Stimulated activated naive CD8-positive, alpha-beta T cell treated with anti-CD3 and anti-CD28 coated beads, Interleukin-15, amount 100 ng/mL, for 72 hours (primary cell): ENCODE measurements around the gene MAP1S.

ENCODE experiments used
- ATAC-seq: fragments of 150-1000 bp; cut with Tn5 transposase; 2 replicates; pipeline ENCODE4 v1.10.0; 2021; ENCODE audit warnings: mild to moderate bottlenecking, moderate library complexity
- DNase-seq, 2 donors: peaks; one replicate each; pipeline ENCODE4 v3.0.0; 2021 to 2022
- H3K27ac Mint-ChIP-seq, 2 donors: one replicate each; pipeline ENCODE4 v1.8.0; 2022; ENCODE audit warnings: mild to moderate bottlenecking in 2 of 2, mixed read lengths in 2 of 2, moderate library complexity in 2 of 2
- H3K27me3 Mint-ChIP-seq: one replicate; pipeline ENCODE4 v1.8.0; 2022; ENCODE audit warnings: mixed read lengths
- H3K4me1 Mint-ChIP-seq: one replicate; pipeline ENCODE4 v1.8.0; 2022; ENCODE audit warnings: mild to moderate bottlenecking, mixed read lengths
- H3K4me3 Mint-ChIP-seq, 2 donors: one replicate each; pipeline ENCODE4 v1.8.0; 2022; ENCODE audit warnings: mild to moderate bottlenecking in 2 of 2, mixed read lengths in 2 of 2, moderate library complexity in 1 of 2
- H3K9me3 Mint-ChIP-seq, 2 donors: one replicate each; pipeline ENCODE4 v1.8.0; 2022; ENCODE audit warnings: mixed read lengths in 2 of 2

The MAP1S gene

DNA sequence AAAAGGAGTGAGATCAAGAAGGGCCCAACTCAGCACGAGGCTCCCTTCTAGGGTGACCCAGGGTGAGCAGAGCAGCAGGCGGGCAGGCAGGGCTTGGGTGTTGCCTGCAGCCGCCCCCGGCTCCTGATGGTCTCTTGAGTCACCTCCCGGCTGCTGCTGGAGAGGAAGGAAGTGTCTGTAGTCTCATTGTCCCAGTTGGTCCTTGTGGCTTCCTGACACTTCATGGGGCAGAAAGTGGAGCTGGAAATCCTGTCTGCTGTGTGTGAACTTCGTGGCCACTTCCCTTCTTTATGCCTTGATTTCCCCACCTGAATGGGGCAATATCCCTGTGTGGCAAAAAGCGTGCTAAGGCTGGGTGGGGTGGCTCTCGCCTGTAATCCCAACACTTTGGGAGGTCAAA lies 2.5 kb downstream of the MAP1S start:
- DNase-seq (no peak), ATAC-seq (no peak)
- Mint-ChIP-seq H3K4me1 (peaks cover 45% of the 10 kb centered on the region), H3K9me3 (no peaks in the 10 kb centered on the region), H3K27ac (no peak overlapping the region), H3K4me3 (peak overlapping the region in 1 of 2 donors; percentile 88), H3K27me3 (peaks cover 8% of the 10 kb centered on the region)

DNA sequence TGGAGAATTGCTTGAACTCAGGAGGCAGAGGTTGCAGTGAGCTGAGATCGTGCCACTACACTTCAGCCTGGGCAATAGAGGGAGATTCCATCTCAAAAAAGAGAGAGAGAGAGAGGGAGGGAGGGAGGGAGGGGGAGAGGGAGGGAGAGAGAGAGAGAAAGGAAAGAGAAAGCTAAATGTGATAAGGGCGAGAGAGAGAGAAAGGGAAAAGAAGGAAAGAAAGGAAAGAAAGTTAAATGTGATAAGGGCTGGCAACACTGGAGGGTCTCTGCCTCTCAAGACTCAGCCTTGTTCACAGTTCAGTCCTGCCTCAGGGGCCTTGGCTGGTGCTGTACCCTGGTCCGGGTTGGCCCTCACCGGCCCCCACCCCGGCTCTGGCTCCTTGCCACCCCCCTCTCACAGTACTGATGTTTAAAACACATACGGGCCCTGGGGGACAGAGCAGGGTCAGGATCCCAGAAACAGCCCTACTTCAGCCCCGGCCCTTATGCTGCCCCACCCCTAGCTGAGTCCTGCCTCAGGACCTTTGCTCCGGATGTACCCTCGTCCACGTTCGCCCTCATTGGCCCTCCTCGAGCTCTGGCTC lies 3.5 kb downstream of the MAP1S start:
- no peak for ATAC-seq
- H3K27ac Mint-ChIP-seq: no peak overlapping the region
- no peak for DNase-seq
- H3K27me3 Mint-ChIP-seq: no peaks in the 10 kb centered on the region
- peaks cover 38% of the 10 kb centered on the region for H3K4me1 Mint-ChIP-seq
- no peaks in the 10 kb centered on the region for H3K9me3 Mint-ChIP-seq
- no peak overlapping the region for H3K4me3 Mint-ChIP-seq

DNA sequence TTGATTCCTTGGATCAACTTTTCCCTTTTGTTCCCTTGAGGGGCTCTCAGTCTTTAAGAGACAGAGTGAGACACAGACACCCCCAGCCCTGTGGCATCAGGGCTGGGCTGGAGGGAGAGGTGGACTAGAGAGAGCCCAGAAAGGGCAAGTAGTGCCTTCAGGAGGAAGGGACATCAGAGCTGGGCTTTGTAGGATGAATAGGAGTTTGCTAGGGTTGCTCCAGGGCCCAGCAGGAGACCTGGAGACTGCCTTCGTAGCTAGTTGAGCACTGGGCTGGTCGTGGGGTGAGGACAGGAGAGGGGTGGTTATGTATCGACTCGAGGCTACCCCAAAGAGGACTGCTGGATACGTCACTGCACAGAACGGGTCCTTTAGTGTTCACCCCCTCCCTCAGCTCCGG lies 5.4 kb downstream of the MAP1S start:
- ATAC-seq (no peak), DNase-seq (no peak)
- no peaks in the 10 kb centered on the region for H3K9me3 Mint-ChIP-seq
- peak overlapping the region; percentile 35 to 88 for H3K27ac Mint-ChIP-seq
- H3K4me3 Mint-ChIP-seq: no peak overlapping the region
- peaks cover 32% of the 10 kb centered on the region for H3K4me1 Mint-ChIP-seq
- no peaks in the 10 kb centered on the region for H3K27me3 Mint-ChIP-seq

DNA sequence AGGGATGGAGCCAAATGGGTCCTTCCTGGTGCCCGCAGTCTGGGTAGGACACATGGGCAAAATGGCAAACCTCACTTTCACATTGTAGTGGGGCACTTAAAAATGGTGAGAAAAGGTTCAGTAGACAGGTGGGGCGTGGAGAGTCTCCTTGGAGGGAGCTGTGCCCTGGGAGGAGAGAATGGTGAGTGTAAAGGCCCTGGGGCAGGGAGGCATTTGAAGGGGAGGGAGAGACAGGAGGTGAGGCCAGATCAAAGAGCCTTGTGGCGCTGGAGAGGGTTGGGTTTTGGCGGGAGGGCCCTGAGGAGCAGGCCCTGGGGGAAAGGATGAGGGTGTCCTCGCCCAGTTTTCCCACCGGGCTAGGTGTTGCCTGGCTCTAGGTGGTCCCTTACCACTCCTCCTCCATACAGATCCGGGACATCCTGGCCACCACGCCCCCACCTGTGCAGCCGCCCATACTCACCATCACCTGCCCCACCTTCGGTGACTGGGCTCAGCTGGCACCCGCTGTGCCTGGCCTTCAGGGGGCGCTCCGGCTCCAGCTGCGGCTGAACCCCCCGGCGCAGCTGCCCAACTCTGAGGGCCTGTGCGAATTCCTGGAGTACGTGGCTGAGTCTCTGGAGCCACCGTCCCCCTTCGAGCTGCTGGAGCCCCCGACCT lies 6.3 kb downstream of the MAP1S start:
- Mint-ChIP-seq H3K27ac (no peak overlapping the region), H3K4me1 (peaks cover 26% of the 10 kb centered on the region), H3K27me3 (no peaks in the 10 kb centered on the region), H3K4me3 (no peak overlapping the region), H3K9me3 (no peaks in the 10 kb centered on the region)
- ATAC-seq: peak; percentile 33
- DNase-seq: no peak

DNA sequence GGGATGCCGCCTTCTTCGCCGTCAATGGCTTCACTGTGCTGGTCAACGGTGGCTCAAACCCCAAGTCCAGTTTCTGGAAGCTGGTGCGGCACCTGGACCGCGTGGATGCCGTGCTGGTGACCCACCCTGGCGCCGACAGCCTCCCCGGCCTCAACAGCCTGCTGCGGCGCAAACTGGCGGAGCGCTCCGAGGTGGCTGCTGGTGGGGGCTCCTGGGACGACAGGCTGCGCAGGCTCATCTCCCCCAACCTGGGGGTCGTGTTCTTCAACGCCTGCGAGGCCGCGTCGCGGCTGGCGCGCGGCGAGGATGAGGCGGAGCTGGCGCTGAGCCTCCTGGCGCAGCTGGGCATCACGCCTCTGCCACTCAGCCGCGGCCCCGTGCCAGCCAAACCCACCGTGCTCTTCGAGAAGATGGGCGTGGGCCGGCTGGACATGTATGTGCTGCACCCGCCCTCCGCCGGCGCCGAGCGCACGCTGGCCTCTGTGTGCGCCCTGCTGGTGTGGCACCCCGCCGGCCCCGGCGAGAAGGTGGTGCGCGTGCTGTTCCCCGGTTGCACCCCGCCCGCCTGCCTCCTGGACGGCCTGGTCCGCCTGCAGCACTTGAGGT lies 7.0 kb downstream of the MAP1S start:
- Mint-ChIP-seq H3K9me3 (no peaks in the 10 kb centered on the region), H3K27me3 (no peaks in the 10 kb centered on the region), H3K4me3 (no peak overlapping the region), H3K4me1 (peaks cover 24% of the 10 kb centered on the region), H3K27ac (no peak overlapping the region)
- ATAC-seq: peak; percentile 21
- DNase-seq: no peak

DNA sequence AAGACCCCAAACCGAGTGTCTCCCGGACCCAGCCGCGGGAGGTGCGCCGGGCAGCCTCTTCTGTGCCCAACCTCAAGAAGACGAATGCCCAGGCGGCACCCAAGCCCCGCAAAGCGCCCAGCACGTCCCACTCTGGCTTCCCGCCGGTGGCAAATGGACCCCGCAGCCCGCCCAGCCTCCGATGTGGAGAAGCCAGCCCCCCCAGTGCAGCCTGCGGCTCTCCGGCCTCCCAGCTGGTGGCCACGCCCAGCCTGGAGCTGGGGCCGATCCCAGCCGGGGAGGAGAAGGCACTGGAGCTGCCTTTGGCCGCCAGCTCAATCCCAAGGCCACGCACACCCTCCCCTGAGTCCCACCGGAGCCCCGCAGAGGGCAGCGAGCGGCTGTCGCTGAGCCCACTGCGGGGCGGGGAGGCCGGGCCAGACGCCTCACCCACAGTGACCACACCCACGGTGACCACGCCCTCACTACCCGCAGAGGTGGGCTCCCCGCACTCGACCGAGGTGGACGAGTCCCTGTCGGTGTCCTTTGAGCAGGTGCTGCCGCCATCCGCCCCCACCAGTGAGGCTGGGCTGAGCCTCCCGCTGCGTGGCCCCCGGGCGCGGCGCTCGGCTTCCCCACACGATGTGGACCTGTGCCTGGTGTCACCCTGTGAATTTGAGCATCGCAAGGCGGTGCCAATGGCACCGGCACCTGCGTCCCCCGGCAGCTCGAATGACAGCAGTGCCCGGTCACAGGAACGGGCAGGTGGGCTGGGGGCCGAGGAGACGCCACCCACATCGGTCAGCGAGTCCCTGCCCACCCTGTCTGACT lies 7.9 kb downstream of the MAP1S start:
- peak; percentile 35 for ATAC-seq
- no peaks in the 10 kb centered on the region for H3K27me3 Mint-ChIP-seq

DNA sequence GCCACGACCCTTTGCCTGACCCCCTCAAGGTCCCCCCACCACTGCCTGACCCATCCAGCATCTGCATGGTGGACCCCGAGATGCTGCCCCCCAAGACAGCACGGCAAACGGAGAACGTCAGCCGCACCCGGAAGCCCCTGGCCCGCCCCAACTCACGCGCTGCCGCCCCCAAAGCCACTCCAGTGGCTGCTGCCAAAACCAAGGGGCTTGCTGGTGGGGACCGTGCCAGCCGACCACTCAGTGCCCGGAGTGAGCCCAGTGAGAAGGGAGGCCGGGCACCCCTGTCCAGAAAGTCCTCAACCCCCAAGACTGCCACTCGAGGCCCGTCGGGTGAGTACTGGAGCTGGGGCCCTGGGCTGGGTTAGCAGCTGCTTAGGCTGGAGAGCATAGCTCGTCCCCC lies 8.6 kb downstream of the MAP1S start:
- no peaks in the 10 kb centered on the region for H3K9me3 Mint-ChIP-seq
- peak; percentile 28 for ATAC-seq
- no peaks in the 10 kb centered on the region for H3K27me3 Mint-ChIP-seq
- H3K4me3 Mint-ChIP-seq: no peak overlapping the region
- peaks cover 17% of the 10 kb centered on the region for H3K4me1 Mint-ChIP-seq
- DNase-seq: no peak
- no peak overlapping the region for H3K27ac Mint-ChIP-seq

More for the DNA sequence above, 7.9 kb downstream of the MAP1S start:
- H3K27ac Mint-ChIP-seq: no peak overlapping the region
- H3K9me3 Mint-ChIP-seq: no peaks in the 10 kb centered on the region
- no peak for DNase-seq
- H3K4me3 Mint-ChIP-seq: no peak overlapping the region
- H3K4me1 Mint-ChIP-seq: peaks cover 18% of the 10 kb centered on the region

DNA sequence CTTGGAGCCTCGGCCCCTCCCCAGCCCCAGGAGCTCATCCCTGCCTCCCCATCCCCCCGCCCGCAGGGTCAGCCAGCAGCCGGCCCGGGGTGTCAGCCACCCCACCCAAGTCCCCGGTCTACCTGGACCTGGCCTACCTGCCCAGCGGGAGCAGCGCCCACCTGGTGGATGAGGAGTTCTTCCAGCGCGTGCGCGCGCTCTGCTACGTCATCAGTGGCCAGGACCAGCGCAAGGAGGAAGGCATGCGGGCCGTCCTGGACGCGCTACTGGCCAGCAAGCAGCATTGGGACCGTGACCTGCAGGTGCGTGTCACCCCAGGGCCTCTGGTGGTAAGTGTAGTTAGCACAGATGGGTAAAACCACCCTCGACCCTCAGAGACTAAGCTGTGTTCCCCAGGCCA lies 13.8 kb downstream of the MAP1S start:
- Mint-ChIP-seq H3K4me1 (peaks cover 17% of the 10 kb centered on the region), H3K9me3 (no peaks in the 10 kb centered on the region), H3K4me3 (no peak overlapping the region), H3K27me3 (no peaks in the 10 kb centered on the region), H3K27ac (no peak overlapping the region)
- ATAC-seq (no peak), DNase-seq (no peak)

DNA sequence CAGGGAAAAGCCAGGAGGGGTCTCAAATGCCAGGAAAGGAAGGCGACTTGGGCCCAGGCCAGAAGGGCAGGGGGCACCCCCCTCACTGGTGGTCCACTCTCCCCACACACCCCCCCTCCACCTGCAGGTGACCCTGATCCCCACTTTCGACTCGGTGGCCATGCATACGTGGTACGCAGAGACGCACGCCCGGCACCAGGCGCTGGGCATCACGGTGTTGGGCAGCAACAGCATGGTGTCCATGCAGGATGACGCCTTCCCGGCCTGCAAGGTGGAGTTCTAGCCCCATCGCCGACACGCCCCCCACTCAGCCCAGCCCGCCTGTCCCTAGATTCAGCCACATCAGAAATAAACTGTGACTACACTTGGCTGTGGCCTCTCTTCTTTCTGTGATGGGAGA lies 14.9 kb downstream of the MAP1S start:
- Mint-ChIP-seq H3K9me3 (no peaks in the 10 kb centered on the region), H3K27ac (no peak overlapping the region), H3K4me1 (peaks cover 19% of the 10 kb centered on the region), H3K27me3 (no peaks in the 10 kb centered on the region), H3K4me3 (no peak overlapping the region)
- ATAC-seq (no peak), DNase-seq (no peak)

DNA sequence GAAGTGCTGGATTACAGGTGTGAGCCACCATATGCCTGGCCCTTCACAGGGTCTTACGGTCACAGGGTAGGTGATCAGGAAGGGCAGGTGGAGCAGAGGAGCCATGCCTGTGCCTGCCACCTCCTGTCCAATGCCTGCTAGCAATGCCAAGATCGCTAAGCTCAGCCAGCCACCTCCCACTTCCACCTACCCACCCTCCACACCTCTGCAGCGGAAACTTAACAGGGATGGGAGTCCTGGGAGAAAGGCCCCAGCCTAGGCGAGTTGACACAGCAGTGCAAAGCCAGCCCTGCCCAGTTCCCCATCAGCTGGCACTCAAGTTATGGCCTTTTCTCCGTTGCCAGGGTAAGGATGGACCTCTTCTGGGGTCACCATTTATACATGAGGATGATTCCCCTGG lies 16.1 kb downstream of the MAP1S start:
- Mint-ChIP-seq H3K9me3 (no peaks in the 10 kb centered on the region), H3K27me3 (no peaks in the 10 kb centered on the region), H3K27ac (no peak overlapping the region), H3K4me1 (peaks cover 20% of the 10 kb centered on the region), H3K4me3 (no peak overlapping the region)
- DNase-seq (no peak), ATAC-seq (no peak)

DNA sequence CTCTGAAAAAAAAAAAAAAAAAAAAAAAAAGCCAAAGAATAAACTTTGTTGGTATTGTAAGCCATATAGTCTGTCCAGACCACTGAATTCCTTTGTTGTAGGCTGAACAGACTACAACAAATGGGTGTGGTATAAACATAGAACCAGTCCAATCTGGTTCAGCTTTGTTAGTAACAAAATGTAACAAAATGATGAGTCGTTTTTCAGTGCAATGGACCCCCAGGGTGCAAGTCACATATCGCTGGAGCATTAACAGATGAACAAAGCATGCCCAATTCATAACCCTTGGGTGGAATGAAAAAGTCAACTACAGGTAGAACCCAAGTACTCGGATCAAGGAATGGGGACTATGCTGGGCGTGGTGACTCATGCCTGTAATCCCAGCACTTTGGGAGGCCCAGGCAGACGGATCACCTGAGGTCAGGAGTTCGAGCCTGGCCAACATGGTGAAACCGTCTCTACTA lies 18.4 kb downstream of the MAP1S start:
- no peak overlapping the region for H3K27ac Mint-ChIP-seq
- no peaks in the 10 kb centered on the region for H3K9me3 Mint-ChIP-seq
- no peaks in the 10 kb centered on the region for H3K27me3 Mint-ChIP-seq

DNA sequence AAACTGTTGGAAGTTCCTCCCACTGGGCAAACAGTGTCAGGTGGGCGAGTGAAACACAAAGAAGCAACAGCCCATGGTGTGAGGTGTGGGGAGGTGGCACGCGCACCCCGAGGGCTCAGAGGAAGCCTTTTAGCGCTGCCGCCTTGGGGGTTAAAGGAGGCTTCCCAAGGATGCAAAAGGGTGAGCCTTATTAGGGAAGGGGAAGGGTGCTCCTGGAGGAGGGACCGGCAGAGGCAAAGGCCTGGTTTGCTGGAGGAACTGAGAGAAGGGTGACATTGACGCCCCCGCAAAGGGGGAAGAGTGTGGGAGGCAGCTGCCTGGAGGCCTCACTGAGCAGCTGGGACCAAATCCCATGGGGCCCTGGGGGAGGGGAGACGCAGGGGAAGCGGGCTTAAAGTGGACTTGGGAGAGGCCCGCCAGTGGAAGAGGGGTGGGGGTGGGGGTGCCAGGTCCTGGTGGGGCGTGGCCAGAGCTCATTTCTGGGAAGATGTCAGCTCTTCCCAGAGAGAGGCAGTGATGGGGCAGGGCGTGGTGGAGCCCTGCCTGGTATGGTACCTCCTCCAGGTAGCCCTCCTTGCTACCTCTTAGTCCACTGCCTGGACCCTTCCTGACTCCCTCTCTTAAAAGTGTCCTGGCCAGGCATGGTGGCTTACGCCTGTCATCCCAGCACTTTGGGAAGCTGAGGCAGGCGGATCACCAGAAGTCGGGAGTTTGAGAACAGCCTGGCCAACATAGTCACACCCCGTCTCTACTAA lies 20.0 kb downstream of the MAP1S start:
- H3K4me3 Mint-ChIP-seq: no peak overlapping the region
- peaks cover 17% of the 10 kb centered on the region for H3K4me1 Mint-ChIP-seq
- no peaks in the 10 kb centered on the region for H3K9me3 Mint-ChIP-seq
- H3K27me3 Mint-ChIP-seq: no peaks in the 10 kb centered on the region
- DNase-seq: no peak
- no peak for ATAC-seq
- H3K27ac Mint-ChIP-seq: peak overlapping the region in 1 of 2 donors; percentile 72

More for the DNA sequence above, 18.4 kb downstream of the MAP1S start:
- H3K4me1 Mint-ChIP-seq: peaks cover 12% of the 10 kb centered on the region
- ATAC-seq (no peak), DNase-seq (no peak)
- H3K4me3 Mint-ChIP-seq: no peak overlapping the region

DNA sequence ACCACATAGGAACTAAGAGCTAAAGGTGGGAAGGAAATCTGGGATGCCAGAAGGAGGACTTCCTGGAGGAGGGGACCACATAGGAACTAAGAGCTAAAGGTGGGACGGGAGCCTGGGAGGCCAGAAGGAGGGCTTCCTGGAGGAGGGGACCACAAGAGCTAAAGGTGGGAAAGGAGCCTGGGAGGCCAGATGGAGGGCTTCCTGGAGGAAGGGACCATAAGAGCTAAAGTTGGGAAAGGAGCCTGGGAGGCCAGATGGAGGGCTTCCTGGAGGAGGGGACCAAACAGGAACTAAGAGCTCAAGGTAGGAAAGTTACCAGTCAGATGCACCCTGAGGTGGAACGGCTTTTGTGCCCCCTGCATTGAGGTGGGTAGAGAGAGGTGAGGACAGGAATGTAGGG lies 22.2 kb downstream of the MAP1S start:
- peak overlapping the region; percentile 2 to 83 for H3K27ac Mint-ChIP-seq
- H3K27me3 Mint-ChIP-seq: no peaks in the 10 kb centered on the region
- peaks cover 19% of the 10 kb centered on the region for H3K4me1 Mint-ChIP-seq
- ATAC-seq (no peak), DNase-seq (no peak)
- H3K4me3 Mint-ChIP-seq: no peak overlapping the region
- H3K9me3 Mint-ChIP-seq: no peaks in the 10 kb centered on the region

DNA sequence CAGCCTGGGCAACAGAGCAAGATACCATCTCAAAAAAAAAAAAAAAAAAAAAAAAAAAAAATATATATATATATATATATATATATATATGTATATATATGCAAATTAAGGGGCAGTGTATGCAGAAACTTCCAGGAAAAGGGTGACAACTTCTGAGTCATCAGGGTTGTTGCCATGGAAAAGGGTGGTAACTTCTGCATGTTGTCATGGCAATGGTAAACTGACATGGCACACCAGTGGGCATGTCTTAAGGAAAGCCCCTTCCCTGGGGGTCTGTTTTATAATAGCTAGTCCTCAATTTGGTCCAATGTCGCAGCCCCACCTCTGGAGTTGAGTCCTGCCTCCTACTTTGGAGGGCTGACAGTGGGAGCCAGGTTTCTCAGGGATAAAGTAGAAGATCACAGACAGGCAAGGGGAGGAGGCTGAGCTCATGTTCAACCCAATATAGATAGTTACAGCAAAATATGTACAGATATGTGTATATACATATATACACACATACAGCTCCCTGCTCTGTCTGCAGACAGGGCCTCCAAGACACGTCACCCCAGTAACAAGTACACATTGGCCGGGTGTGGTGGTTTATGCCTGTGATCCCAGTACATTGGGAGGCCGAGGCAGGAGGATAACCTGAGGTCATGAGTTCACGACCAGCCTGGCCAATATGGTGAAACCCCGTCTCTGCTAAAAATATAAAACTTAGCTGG lies 24.7 kb downstream of the MAP1S start:
- no peaks in the 10 kb centered on the region for H3K9me3 Mint-ChIP-seq
- no peak overlapping the region for H3K4me3 Mint-ChIP-seq
- ATAC-seq (no peak), DNase-seq (peak in 1 of 2 donors; percentile 39)
- H3K4me1 Mint-ChIP-seq: peaks cover 35% of the 10 kb centered on the region
- peak overlapping the region; percentile 4 to 87 for H3K27ac Mint-ChIP-seq
- no peaks in the 10 kb centered on the region for H3K27me3 Mint-ChIP-seq
